GM18861 (cell line): ENCODE measurements around the gene MYO18B.

ENCODE experiments used
- ATAC-seq: cut with Tn5 transposase; IDR thresholded peaks from one replicate; pipeline ENCODE4 v1.9.1; 2021; ENCODE audit not compliant: unreplicated experiment

The MYO18B gene

DNA sequence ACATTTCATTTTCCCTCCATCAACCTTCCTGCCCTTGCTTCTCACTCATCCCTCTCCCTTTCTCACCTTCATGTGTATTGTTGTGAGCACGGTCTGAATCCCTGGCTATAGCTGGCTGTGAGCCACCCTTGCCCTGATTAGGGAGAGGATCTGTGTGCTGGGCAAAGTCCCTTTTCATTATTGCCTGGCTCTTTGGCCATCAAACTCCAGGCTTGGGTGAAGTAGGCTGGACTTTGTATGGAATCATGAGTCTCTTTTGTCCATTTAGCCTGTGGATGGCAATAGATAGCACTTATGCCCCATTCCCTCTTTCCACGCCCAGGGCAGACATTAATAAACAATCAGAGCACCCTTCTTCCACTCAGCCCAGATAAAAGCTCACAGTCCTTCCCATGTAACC lies 6.7 kb downstream of the MYO18B start:
- ATAC-seq = no peak

DNA sequence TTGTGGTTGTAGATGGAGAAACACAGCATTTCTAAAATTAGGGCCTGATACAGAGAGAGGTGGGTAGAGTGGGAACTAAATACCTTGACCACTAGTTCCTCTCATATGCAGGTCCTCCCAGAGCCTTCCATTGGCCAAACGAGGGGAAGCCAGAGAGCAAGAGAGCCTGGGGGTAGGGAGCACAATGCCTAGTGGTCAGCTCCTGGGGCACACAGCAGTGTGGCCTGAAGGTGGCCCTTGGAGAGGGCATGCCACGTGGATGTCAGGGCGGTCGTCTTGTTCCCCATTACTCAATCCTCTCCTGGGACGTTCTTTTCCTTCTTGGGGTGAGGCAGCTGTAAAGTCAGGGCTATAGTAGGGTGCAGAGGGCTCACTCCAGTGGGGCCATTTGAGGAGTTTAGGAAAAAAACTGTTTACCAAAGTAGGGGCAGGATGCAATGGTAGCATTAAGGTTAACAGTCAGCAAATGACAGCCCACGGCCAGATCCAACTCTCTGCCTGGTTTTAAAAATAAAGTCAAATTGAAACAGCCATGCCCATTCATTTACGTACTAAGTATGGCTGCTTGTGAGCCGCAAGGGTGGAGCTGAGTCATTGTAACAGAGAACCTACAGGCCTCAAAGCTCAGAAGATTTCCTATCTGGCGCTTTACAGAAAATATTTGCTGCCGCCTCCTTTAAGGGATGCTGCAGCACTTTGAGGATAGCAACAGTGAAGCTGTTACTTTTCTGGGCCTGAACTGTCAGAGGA lies 7.6 kb downstream of the MYO18B start:
- ATAC-seq = no peak

DNA sequence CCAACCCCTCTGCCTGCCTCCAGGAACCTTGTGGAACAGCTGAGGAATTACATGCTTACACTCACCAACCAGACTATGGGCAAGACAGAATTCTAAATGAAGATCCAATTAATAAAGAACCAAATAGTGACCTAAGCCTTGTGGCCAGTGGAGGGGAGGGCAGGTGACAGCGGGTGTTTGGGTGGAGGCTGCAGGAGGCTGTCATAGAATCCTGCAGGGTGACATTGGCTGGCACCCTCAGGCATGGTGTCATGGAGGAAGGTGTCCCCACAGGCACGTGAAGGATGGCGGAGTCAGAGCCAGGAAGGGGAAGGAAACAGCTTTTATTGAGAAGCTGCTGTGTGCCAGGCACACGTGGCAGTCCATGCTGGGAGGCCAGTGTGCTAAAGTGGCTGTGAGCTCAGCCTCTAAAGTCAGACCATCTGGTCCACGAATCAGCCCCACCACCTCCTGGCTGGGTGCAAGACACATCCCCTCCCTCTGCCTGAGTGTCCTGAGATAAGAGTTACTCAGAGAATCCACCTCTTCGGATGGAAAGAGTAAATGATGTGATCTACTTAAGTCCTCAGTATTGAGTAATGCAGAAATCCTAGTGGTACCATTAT lies 8.7 kb downstream of the MYO18B start:
- no peak for ATAC-seq

DNA sequence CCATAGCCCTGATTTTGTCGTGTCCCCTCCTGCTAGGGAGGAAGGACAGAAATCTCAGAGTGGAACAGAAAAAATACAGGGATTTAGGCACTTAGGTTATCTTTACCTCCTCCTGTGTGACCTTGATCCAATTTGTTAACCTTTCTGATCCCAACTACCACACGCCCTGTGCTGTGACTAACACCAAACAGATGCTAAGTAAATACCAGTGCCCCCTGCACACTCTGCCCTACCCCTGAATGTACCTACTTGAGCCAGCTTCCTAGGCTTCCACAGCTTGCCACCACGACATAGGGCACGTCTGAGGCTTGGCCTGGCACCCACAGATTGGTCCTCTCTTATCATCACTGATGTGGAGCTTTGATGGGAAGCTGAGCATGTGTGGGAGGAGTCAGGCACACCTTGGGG lies 9.2 kb downstream of the MYO18B start:
- no peak for ATAC-seq

DNA sequence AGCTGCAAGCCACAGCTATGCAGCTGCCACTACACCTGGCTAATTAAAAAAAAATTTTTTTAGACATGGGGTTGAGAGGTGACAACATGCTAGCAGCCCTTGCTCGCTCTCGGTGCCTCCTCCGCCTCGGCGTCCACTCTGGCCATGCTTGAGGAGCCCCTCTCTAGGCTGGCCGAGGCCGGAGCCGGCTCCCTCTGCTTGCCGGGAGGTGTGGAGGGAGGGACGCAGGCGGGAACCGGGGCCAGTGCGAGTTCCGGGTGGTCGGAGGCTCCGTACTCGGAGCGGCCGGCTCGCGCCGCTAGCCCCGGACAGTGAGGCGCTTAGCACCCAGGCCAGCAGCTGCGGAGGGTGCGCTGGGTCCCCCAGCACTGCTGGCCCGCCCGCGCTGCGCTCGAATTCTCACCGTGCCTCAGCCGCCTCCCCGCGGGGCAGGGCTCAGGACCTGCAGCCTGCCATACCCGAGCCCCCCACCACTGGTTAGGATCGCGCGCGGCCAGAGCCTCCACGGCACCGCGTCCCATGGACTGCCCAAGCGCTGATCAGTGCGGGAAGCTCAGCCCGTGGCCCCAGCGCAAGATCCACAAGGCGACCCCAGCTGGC lies 10.7 kb downstream of the MYO18B start:
- no peak for ATAC-seq

DNA sequence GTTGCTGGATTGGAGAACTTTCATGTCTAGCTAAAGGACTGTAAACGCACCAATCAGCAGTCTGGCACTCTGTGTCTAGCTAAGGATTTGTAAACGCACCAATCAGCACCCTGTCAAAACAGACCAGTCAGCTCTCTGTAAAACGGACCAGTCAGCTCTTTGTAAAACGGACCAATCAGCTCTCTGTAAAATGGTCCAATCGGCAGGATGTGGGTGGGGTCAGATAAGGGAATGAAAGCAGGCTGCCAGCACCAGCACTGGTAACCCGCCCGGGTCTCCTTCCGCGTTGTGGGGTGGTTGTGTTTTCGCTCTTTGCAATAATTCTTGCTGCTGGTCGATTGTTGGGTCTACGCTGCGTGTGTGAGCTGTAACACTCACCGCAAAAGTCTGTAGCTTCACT lies 11.3 kb downstream of the MYO18B start:
- ATAC-seq = no peak

DNA sequence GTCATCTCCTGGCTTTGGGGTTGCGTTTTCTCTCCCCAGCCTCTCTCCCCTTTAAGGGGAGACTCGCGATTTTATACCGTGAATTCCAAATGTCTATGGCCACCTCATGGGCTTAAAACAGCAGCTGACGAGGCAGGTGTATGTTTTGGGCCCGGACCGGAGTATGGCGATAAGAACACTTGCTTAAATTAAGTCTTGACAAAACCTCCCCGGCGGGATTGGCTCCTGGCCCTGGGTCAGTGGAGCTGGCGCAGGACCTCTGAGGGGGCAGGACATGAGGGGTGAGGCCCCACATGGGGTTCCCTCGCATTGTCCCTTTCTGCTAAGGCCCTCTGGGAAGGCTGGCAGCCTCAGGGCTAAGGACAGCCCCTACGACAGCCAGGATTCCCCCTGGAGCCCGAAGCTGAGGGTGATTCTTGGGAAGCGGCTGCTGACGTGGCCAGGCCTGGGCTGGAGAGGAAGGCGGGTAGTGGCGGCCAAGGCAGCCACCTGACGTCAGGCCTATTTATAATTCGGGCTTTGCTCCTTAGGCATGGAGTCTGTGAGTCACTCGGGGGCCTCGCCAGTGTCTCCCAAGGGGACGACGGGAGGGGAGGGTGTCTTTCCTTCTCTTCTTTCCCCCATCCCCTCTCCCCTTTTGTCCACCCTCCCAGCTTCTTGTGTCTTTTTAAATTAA lies 12.7 kb downstream of the MYO18B start:
- no peak for ATAC-seq

DNA sequence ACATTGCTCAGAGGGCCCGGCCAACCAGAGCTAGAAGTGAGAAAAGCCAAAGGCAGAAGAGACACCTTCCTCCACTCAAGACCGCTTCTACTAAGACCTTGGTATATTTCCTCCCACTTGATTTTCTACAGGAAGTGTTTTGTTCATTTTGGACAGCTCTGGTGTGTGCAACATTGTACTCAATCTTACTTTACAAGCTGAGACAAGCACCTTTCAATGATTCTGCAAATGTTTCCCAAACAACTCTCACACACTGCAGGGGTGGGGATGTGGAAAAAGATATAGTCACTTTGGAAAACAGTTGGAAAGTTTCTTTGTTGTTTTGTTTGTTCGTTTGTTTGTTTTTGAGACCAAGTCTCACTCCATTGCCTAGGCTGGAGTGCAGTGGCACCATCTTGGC lies 15.7 kb downstream of the MYO18B start:
- ATAC-seq = no peak

DNA sequence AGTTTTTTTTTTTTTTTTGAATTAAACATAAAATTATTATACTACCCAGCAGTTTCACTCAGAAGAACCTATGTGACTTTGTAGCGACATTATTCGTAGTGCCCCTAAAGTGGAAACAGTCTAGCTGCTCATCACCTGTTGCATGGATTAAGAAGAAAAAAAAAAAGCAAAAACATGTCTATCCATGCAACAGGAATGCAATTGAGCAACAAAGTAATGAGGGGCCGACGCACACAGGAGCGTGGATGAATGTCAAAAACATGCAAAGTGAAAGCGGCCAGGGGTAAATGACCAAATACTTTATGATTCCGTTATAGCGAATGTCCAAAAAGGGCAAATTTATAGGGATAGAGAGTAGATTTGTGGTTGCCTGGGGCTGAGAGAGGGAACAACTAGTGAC lies 16.3 kb downstream of the MYO18B start:
- ATAC-seq = no peak

DNA sequence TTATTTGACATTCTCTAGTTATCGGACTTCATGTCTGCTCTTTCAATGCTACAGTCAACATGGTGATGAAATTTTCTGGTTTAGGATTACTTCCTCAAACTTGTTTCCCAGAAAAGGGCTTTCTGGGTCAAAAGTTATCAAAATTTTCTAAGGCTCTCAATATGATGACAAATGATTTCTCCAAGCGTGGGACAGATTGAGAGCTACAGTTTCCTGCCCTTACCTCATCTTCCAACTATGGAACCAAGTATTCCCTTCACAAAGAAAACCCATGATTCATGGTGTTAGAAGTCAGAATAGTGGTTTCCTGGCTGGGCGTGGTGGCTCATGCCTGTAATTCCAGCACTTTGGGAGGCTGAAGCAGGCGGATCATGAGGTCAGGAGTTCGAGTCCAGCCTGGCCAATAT lies 17.8 kb downstream of the MYO18B start:
- ATAC-seq = no peak

DNA sequence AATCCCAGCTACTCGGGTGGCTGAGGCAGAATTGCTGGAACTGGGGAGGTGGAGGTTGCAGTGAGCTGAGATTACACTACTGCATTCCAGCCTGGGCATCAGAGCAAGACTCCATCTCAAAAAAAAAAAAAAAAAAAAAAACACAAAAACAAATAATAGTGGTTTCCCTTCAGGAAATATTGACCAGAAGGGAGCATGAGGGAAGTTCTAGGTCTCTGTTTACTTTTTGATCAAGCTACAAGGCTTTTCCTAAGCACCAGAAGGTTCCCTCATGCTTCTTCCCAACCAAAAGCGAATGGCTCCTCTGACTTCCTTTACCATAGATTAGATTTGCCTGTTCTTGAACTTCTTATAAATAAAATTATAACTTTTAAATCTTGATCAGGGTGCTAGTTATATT lies 18.3 kb downstream of the MYO18B start:
- ATAC-seq = no peak

DNA sequence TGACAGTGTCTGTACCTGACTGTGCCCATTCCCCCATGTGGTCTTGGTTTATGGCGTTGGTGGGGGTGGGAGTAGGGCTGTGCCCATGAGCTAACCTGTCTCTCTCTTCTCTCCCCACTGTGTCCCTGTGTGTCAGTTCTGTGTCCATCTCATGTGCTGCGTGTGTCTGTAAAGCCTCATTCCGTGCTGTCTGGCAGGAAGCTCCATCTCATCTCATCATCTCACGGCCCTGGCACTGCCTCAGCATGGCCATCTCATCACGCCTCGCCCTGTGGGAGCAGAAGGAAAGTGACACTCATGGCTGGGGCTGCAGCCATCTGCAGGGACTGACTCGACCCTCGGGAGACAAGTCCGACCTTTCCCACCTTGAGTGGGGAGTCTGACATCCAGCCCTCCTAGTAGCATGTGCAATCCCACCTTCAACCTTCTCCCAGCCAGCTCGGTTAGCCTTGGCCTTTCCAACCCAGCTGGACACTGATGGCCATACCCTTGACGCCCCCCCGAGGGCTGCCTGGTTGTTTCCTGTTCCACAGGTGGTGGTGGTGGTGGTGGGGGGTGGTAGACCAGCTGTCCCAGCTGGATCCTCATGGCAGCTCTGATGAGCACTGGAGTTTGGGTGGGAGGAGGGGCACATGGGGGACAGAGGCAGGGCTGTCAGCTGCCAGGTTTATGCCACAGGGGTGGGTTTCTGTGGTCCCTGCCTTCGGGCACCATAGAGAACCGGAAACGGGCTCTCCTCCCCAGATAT lies 19.0 kb downstream of the MYO18B start:
- no peak for ATAC-seq

DNA sequence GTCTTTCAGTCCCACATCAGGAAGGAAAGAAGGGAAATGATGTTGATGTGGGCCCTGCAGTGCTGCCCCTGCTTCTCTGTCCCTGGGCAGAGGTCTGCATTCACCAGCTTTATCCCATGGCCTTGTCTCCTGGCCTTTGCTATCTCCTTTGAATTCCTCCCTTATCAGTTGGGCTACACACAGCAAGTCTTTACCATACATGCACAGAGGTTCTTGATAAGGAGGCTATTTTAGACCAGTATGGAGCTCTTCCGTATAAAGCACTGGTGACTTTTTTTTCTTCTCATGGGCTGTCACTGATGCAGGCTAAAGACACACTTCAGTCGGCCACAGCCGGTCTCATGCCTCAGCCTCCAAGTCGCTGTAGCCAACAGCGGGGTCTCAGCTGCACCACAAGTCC lies 20.2 kb downstream of the MYO18B start:
- ATAC-seq = no peak

DNA sequence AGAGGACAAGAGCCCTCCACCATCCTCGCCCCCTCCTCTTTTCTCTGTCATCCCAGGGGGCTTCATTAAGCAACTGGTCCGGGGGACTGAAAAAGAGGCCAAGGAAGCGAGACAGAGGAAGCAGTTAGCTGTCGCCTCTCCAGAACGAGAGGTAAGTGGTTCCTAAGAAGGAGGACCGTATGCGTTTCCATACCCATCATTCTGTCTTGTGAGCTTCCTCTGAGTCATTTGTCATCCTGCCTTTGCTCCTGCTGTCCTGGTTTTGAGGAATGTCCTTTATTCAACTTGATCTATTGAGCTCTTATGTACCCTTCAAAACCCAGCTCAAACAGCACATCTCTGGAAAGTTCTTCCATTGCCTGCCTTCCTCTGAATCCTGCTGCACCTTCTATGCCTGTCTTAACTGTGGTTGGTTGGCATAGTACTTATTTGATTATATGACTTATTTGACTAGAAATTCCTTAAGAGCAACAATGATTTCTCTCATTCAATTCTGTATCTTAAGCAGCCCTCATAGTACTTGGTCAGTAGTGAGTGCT lies 21.3 kb downstream of the MYO18B start:
- no peak for ATAC-seq

DNA sequence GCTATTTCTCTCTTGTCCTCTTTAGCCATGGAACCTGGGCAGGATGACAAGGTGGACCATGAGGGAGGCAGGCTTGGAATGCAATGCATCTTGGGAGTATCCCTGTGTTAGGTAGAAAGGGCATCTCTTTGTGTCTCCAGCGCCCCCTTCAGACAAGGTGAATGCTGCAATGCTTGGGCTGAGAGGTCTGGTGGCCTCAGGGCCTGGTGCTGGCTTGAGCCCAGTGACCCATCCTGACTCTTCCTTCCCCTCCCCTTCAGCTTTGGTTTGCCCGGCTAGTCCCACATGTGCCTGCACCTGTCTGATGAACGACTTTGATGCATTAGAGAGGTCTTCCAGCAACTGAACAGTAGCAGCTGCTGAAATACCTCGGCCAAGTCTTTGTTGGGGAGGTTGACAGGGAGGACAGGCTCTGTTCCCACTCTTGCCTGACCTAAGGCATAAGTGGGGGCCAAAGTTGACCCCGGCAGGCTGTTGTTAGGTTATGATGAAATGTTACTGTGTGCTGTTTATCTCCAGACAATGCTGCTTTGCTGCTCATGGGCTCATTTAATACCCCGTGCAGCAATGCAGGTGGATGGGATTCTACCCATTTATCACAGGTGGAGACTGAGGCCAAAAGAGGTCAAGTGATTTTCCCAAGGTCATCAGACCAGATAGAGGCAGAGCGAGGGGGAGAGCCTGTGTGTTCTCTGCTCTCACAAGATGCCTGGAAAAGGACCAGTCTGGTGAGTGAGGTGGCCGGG lies 22.5 kb downstream of the MYO18B start:
- ATAC-seq = no peak

DNA sequence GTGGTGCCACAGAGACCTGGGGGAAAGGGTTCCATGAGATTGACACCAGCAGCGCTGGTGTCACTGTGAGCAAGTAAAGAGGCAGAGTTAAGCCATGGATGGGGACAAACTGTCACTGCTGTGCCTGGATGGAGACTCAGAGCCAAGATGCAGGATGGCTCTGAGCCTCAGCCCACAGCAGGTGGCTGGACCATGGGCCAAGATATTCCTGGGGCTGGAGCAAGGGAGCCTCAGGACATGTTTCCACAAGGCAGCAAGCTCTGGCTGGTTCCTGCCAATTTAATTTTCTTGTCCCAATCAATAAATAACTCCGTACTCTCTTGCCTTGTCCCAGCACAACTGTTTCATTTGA lies 23.0 kb downstream of the MYO18B start:
- ATAC-seq = no peak

DNA sequence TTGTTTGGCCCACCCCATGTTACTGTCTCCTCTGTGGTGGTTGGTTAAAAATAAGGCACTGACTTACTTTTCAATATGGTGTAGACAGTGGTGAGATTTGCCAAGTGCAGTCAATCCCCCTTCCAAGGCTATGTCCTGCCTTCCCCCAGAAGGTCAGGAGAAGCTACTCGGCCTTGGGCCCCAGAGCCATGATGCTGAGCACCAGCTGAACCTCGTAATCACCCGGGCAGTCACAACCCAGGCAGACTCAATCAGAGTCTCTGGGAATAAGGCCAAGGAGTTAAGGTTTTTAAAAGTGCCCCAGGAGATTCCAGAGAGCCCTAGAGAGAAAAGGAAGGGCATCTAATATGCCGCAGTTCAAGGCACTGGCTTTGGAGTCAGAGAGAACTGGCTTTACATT lies 23.8 kb downstream of the MYO18B start:
- no peak for ATAC-seq

DNA sequence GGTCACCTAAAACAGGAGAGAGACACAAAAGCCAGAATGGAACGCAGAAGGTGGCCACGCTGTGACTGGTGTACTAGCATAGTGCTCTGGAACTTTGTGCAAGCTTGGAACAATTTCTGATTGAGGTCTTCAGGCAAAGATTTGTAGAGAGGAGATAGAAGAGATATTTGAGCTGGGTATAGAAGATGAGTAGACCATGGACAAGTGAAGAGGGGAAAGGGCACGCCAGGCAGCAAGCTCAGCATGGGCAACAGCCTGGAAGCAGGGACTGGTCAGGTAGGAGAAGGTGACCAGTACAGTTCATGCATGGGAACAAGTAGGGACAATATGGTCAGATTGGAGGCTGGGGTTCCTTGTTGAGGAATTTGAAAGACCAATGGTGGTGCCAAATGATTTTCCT lies 24.4 kb downstream of the MYO18B start:
- no peak for ATAC-seq

DNA sequence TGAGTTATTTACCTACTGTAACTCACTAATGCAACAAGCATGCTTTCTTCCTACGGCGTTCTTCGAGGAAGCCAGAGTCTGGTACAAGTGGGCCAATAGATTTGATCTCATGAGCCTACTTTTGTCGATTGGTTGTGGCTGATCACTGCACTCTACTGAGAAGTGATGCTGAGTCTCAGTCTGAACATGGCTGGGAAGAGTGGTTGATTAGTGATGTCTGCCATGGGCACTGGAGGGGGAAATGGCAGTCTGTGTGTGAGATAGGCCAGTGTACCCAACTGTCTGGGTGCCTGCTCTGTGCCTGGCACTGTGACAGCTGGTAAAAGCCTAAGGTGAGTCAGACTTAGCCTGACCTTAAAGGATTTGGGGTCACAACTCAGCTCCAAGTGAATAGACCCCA lies 28.3 kb downstream of the MYO18B start:
- ATAC-seq = no peak

DNA sequence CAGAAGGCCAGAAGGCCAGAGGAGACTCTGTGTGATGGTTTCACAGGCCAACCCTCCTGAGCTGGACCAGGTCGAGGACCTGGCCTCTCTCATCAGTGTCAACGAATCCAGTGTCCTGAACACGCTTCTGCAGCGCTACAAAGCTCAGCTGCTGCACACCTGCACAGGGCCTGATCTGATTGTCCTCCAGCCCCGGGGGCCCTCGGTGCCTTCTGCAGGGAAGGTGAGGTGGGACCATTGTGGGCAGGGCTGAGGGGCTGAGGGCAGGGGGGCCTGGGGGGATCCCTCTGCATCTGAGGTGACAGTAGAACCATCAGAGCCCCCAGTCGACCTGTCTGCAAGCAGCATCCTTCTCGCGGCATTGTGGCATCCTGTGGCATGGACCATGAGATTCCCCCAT lies 30.3 kb downstream of the MYO18B start:
- ATAC-seq = no peak
